GM19452 (cell line): ENCODE measurements around the gene PTPN20.
"Not testable (repeated sequence)": the region's sequence is repeated elsewhere in the genome, so short reads cannot be mapped to it uniquely, and the experiment has no call there.

Source experiments
- ATAC-seq: cut with Tn5 transposase; IDR thresholded peaks from one replicate; pipeline ENCODE4 v1.9.1; 2021; ENCODE audit not compliant: unreplicated experiment

PTPN20 gene

GRCh38 chr10:46911144-46911876, at the start of gene PTPN20:
Gene PTPN20, plus strand, starts transcription at chr10:46911428. Its CDS starts 21,072 bp downstream, at chr10:46932500.
- not testable (repeated sequence) for ATAC-seq

GRCh38 chr10:46869716-46870115, 41.5 kb upstream of the PTPN20 start:
- ATAC-seq: not testable (repeated sequence)

- ATAC-seq: not testable (repeated sequence)
Measured at GRCh38 chr10:46871583-46871982, 39.6 kb upstream of the PTPN20 start.

- ATAC-seq: not testable (repeated sequence)
Measured at GRCh38 chr10:46875304-46875703, 35.9 kb upstream of the PTPN20 start.

- not testable (repeated sequence) for ATAC-seq
Measured at GRCh38 chr10:46876773-46877172, 34.5 kb upstream of the PTPN20 start.

- not testable (repeated sequence) for ATAC-seq
Measured at GRCh38 chr10:46878761-46879160, 32.5 kb upstream of the PTPN20 start.

- not testable (repeated sequence) for ATAC-seq
Measured at GRCh38 chr10:46890813-46891611, 20.2 kb upstream of the PTPN20 start.

- ATAC-seq: not testable (repeated sequence)
Measured at GRCh38 chr10:46896762-46897692, 14.2 kb upstream of the PTPN20 start.

- not testable (repeated sequence) for ATAC-seq
Measured at GRCh38 chr10:46901247-46901646, 10.0 kb upstream of the PTPN20 start.

- not testable (repeated sequence) for ATAC-seq
Measured at GRCh38 chr10:46903874-46904273, 7.4 kb upstream of the PTPN20 start.

- not testable (repeated sequence) for ATAC-seq
Measured at GRCh38 chr10:46906359-46906758, 4.9 kb upstream of the PTPN20 start.

- ATAC-seq: not testable (repeated sequence)
Measured at GRCh38 chr10:46907185-46908117, 3.8 kb upstream of the PTPN20 start.

GRCh38 chr10:46922498-46922897, 11.3 kb downstream of the PTPN20 start:
- not testable (repeated sequence) for ATAC-seq

GRCh38 chr10:46925156-46925555, 13.9 kb downstream of the PTPN20 start:
- not testable (repeated sequence) for ATAC-seq

GRCh38 chr10:46925853-46926252, 14.6 kb downstream of the PTPN20 start:
- not testable (repeated sequence) for ATAC-seq

GRCh38 chr10:46928810-46929209, 17.6 kb downstream of the PTPN20 start:
- ATAC-seq: not testable (repeated sequence)

GRCh38 chr10:46932383-46932782, 21.2 kb downstream of the PTPN20 start:
- not testable (repeated sequence) for ATAC-seq

- ATAC-seq: not testable (repeated sequence)
Measured at GRCh38 chr10:46941091-46941490, 29.9 kb downstream of the PTPN20 start.

- not testable (repeated sequence) for ATAC-seq
Measured at GRCh38 chr10:46948687-46949518, 37.7 kb downstream of the PTPN20 start.
